Retinal pigment epithelial cell (primary cell): ENCODE results near the gene AGAP1.

Experiments used
- DNase-seq: peaks from one replicate; pipeline ENCODE4 v3.0.0-alpha.2; 2010; ENCODE audit warnings: low read depth
- H3K4me3 ChIP-seq: 2 replicates; pipeline ENCODE4 v1.5.1; 2011; ENCODE audit warnings: mild to moderate bottlenecking, low read length, control low read depth, moderate library complexity
- CTCF ChIP-seq: conservative IDR thresholded peaks from 2 replicates; pipeline ENCODE4 v1.5.1; 2011; ENCODE audit warnings: low read depth, low read length, control low read depth, inconsistent platforms

AGAP1 gene

DNA sequence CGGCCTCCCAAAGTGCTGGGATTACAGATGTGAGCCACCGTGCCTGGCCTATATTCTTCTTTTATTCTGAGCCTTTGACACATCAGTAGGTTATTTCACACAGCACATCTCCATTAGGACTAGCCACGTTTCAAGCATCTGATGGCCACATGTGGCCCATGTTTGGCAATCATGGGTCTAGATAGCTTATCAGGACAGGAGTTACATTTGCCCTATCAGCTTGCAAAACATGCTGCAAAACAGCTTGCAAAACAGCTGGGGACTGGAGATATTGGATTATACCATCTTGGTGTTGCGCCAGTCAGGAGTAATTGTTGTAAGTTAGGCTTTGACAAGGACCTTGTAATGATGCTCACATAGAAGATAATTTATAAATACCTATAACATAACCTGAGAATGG, 579.4 kb downstream of the AGAP1 start:
- DNase-seq: no peak
- H3K4me3 ChIP-seq: no peak overlapping the region
- no peak for TF ChIP-seq CTCF

DNA sequence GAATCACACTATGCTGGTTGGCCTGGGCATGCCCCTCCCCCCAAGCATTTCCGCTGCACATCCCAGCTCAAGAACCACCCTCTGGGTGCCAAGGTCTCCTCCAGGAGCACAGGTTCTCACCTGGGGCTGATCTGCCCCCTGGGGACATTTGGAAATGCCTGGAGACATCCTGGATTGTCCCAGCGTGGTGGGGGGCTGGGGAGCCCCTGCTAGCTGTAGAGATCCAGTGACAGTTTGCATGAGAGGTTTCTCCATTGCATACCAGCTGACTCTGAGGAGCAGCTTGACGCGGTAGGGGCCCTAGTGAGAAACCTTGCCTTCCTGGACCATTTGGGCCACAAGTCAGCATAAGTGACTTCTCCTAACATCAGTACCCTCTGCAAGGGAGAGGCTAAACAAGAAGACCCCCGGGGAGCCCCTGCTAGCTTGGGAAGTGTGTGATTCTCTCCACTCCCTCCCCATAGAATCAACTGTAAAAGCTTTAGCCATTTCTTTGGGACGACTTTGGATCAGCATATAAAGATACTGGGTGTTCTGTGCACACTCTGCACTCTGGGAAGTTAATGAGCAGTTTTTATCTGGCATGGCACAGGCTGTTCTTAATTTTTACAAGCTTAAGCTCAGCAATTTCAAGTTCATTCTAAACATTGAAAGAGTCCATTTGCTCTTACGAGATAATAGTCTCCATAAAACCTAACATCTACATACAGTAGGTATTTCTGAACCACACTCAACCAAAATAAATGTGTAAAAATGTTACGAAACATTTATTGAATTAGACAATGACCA, 580.2 kb downstream of the AGAP1 start:
- TF ChIP-seq CTCF: no peak
- H3K4me3 ChIP-seq: no peak overlapping the region
- no peak for DNase-seq

DNA sequence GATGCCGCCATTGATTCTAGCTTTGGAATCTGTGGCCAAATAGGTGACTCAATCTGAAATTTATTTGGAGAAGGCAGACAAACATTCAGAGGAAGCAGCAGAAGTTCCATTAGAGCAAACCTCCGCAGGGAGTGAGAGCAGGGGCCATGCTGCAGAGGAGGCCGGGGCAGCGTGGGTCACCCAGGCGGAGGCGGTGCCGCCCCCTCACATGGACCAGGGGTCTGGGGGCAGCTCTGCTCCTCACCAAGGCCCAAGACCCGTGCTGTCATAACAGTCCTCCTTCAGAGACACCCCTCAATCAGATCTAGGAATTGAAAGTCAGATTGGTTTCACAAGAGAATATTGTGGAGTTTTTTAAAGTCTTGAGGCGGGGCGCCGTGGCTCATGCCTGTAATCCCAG, 582.0 kb downstream of the AGAP1 start:
- TF ChIP-seq CTCF: no peak
- DNase-seq: no peak
- H3K4me3 ChIP-seq: no peak overlapping the region

GRCh38 chr2:236078297-236079255, 584.7 kb downstream of the AGAP1 start:
- peak; percentile 74 for DNase-seq
- no peak overlapping the region for H3K4me3 ChIP-seq
- no peak for TF ChIP-seq CTCF

DNA sequence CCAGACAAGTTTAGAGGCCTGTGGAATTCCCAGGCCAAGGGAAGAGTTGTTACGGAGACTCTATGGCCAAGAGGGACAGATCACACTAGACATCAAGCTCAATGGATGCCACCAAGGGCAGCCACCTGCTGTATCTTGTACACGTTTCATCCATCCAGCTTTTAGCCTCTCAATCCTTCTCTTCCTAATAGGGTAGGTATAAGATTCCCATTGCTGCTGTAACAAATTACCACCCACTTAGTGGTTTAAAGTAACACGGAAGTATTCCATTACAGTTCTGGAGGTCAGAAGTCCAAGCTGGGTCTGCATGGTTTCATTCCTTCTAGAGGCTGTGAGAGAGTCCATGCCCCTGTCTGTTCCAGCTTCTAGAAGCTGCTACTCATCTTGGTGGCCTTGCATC, 586.6 kb downstream of the AGAP1 start:
- no peak overlapping the region for H3K4me3 ChIP-seq
- no peak for DNase-seq
- TF ChIP-seq CTCF: no peak

DNA sequence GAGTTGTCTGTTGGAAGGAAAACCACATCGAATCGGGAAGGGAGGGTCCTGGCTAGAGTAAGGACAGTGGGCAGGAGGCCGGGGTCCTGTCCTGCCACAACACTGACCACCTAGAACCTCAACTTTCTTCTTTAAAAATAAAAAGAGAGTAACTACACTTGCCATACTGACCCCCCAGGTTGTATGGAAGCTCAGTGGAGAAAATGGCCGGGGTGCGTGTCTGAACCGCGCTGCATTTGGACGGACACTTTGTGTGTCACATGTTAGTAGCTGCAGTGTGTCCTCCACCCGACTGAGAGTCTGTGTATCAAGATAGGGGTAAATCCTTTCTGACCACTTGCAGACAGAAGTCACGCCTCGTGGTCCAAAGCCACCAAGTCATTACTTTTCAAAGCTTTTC, 587.3 kb downstream of the AGAP1 start:
- DNase-seq: no peak
- TF ChIP-seq CTCF: no peak
- no peak overlapping the region for H3K4me3 ChIP-seq

DNA sequence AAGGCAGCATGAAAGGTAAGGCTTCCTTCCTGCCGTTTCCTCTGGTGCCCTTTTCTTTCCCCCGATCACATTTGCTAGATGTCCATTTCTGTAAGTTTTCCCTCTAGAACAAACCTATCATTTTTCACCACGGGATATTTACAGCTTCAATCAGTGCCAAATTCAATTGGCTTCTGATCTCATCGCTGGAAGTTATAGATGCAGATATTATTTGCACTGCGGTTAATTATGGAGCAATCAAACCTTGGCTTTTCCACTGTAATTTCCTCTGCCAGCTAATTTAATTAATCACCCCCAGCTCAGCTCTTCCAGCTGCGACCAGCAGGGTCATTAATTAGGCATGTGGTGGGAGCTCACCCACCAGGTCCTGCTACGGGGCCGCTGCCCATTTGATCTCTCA, 588.2 kb downstream of the AGAP1 start:
- DNase-seq: no peak
- TF ChIP-seq CTCF: peak; percentile 7
- H3K4me3 ChIP-seq: no peak overlapping the region
